GM12878 (cell line): ENCODE measurements around the gene PTPRN2. TPM values are rescaled to one million over a fixed set of nuclear protein-coding genes. Genes with fewer than 3 reads are reported as not detected.

ENCODE experiments used
- ATAC-seq: fragments of 200-7000 bp; cut with Tn5 transposase; 3 replicates; pipeline ENCODE4 v1.9.1; 2020; ENCODE audit warnings: mild to moderate bottlenecking, moderate library complexity
- BruUV-seq: library from RNA; stranded (reverse); fragments of 400-500 nt; replicated peaks from 2 replicates; lab custom pipeline; 2021; lab: Mats Ljungman, UMichigan
- CTCF ChIA-PET: fragments of 300-600 bp; sonication (Branson Sonifier 250); formaldehyde crosslinking; extraction: SDS; loops from one replicate; lab custom pipeline; 2021; ENCODE audit warnings: inconsistent platforms; lab: Yijun Ruan, JAX
- POLR2A ChIA-PET: fragments of 350-600 bp; formaldehyde crosslinking; extraction: SDS; loops from one replicate; lab custom pipeline; 2021; ENCODE audit warnings: inconsistent platforms; lab: Charles Lee
- RAD21 ChIA-PET: fragments of 300-600 bp; sonication (Branson Sonifier 250); formaldehyde crosslinking; loops from one replicate; lab custom pipeline; 2023; ENCODE audit warnings: antibody characterized with exemption; ENCODE audit not compliant: unreplicated experiment; lab: Charles Lee
- SMC1A ChIA-PET: fragments of 300-600 bp; sonication (Branson Sonifier 250); formaldehyde crosslinking; loops from one replicate; lab custom pipeline; 2023; ENCODE audit not compliant: unreplicated experiment, uncharacterized antibody; lab: Charles Lee
- DNase-seq: peaks from one replicate; pipeline ENCODE4 v3.0.0-alpha.2; 2011; ENCODE audit warnings: low read depth, low spot score
- FAIRE-seq: peaks from 3 replicates; lab custom pipeline; 2011; peaks lifted over from hg19 to GRCh38; lab: Jason Lieb, UNC
- H2AFZ ChIP-seq: 2 replicates; pipeline ENCODE4 v1.6.0; 2011; ENCODE audit warnings: low read depth, low read length, control low read depth; ENCODE audit not compliant: control insufficient read depth
- H3K27ac ChIP-seq: 2 replicates; pipeline ENCODE4 v1.5.1; 2011; ENCODE audit warnings: control low read depth; ENCODE audit not compliant: control insufficient read depth, insufficient read depth
- H3K27me3 ChIP-seq, 2 experiments: replicated peaks in 1 of 2; 2 replicates each; pipeline versions ENCODE4 v1.6.0 to v1.6.1; 2011; ENCODE audit warnings: low read length in 1 of 2; ENCODE audit not compliant: control insufficient read depth in 2 of 2, insufficient read depth in 2 of 2
- H3K36me3 ChIP-seq, 2 experiments: 2 replicates each; pipeline ENCODE4 v1.5.1; 2011; ENCODE audit warnings: low read length in 1 of 2; ENCODE audit not compliant: control insufficient read depth in 2 of 2, insufficient read depth in 2 of 2
- H3K4me1 ChIP-seq: 2 replicates; pipeline ENCODE4 v1.6.1; 2011; ENCODE audit warnings: mild to moderate bottlenecking, low read length, moderate library complexity, mixed read lengths; ENCODE audit not compliant: control insufficient read depth, insufficient read depth
- H3K4me2 ChIP-seq: 2 replicates; pipeline ENCODE4 v1.6.0; 2011; ENCODE audit warnings: control low read depth; ENCODE audit not compliant: control insufficient read depth, insufficient read depth
- H3K4me3 ChIP-seq: fragments of 200-600 bp; sonication (generic); 2 replicates; pipeline ENCODE4 v1.5.1; 2016
- H3K79me2 ChIP-seq: 2 replicates; pipeline ENCODE4 v1.6.0; 2011; ENCODE audit warnings: low read length; ENCODE audit not compliant: control insufficient read depth, insufficient read depth
- H3K9ac ChIP-seq: 2 replicates; pipeline ENCODE4 v1.8.0; 2011; ENCODE audit warnings: low read length, control low read depth, mixed read lengths; ENCODE audit not compliant: control insufficient read depth, insufficient read depth
- H3K9me3 ChIP-seq: replicated peaks from 3 replicates; pipeline ENCODE4 v1.5.1; 2011; ENCODE audit warnings: mild to moderate bottlenecking, low read length; ENCODE audit not compliant: control insufficient read depth, insufficient read depth
- H4K20me1 ChIP-seq: 2 replicates; pipeline ENCODE4 v1.6.0; 2011; ENCODE audit not compliant: control insufficient read depth, insufficient read depth
- ASH2L ChIP-seq: fragments of 300-600, 200-600 bp; sonication (generic); IDR thresholded peaks from 2 replicates; pipeline ENCODE4 v1.6.1; 2017; ENCODE audit warnings: low read depth, mild to moderate bottlenecking, borderline replicate concordance
- CEBPZ ChIP-seq: fragments of 150-350 bp; IDR thresholded peaks from 2 replicates; pipeline ENCODE4 v1.6.1; 2016; ENCODE audit warnings: low read depth, low read length
- CHD2 ChIP-seq: IDR thresholded peaks from 2 replicates; pipeline ENCODE4 v1.6.1; 2011; ENCODE audit warnings: low read depth, low read length, improper control_type of control experiment, borderline replicate concordance
- CREB1 ChIP-seq: IDR thresholded peaks from 2 replicates; pipeline ENCODE4 v1.6.1; 2012; ENCODE audit warnings: low read depth, mild to moderate bottlenecking, inconsistent platforms
- EED ChIP-seq: sonication (generic); IDR thresholded peaks from 2 replicates; pipeline ENCODE4 v1.6.1; 2016; ENCODE audit warnings: antibody characterized with exemption, low read depth
- ESRRA ChIP-seq: IDR thresholded peaks from 2 replicates; pipeline ENCODE4 v1.6.1; 2012; ENCODE audit warnings: mild to moderate bottlenecking, low read length, improper control_type of control experiment
- HDGF ChIP-seq: fragments of 450-650 bp; IDR thresholded peaks from 2 replicates; pipeline ENCODE4 v1.6.1; 2016; ENCODE audit warnings: antibody characterized with exemption
- KAT2A ChIP-seq: conservative IDR thresholded peaks from 2 replicates; pipeline ENCODE4 v1.6.1; 2011; ENCODE audit warnings: low read depth, low read length; ENCODE audit not compliant: control insufficient read depth
- MYC ChIP-seq: IDR thresholded peaks from 2 replicates; pipeline ENCODE4 v1.6.1; 2011; ENCODE audit warnings: mild to moderate bottlenecking, low read length, moderate library complexity, inconsistent platforms; ENCODE audit not compliant: insufficient read depth, insufficient replicate concordance, insufficient read length, severe bottlenecking
- NFXL1 ChIP-seq: fragments of 450-650 bp; IDR thresholded peaks from 2 replicates; pipeline ENCODE4 v1.6.1; 2017; ENCODE audit warnings: antibody characterized with exemption, mild to moderate bottlenecking, borderline replicate concordance
- NKRF ChIP-seq: fragments of 450-650 bp; conservative IDR thresholded peaks from 2 replicates; pipeline ENCODE4 v1.6.1; 2017; ENCODE audit warnings: mild to moderate bottlenecking, moderate library complexity
- RB1 ChIP-seq: fragments of 450-650 bp; formaldehyde crosslinking; IDR thresholded peaks from 2 replicates; pipeline ENCODE4 v1.6.1; 2017; ENCODE audit warnings: mild to moderate bottlenecking, borderline replicate concordance
- RCOR1 ChIP-seq: conservative IDR thresholded peaks from 2 replicates; pipeline ENCODE4 v1.6.1; 2012; ENCODE audit warnings: low read depth, low read length, improper control_type of control experiment
- SIN3A ChIP-seq: IDR thresholded peaks from 2 replicates; pipeline ENCODE4 v1.6.1; 2012; ENCODE audit warnings: low read depth, low read length, improper control_type of control experiment
- SIX5 ChIP-seq: IDR thresholded peaks from 2 replicates; pipeline ENCODE4 v1.6.1; 2011; ENCODE audit warnings: mild to moderate bottlenecking, low read depth, low read length, moderate library complexity; ENCODE audit not compliant: severe bottlenecking
- SPI1 ChIP-seq: IDR thresholded peaks from 2 replicates; pipeline ENCODE4 v1.6.1; 2011; ENCODE audit warnings: low read depth, mild to moderate bottlenecking, low read length, moderate library complexity, borderline replicate concordance; ENCODE audit not compliant: insufficient read depth
- SUPT20H ChIP-seq: IDR thresholded peaks from 2 replicates; pipeline ENCODE4 v1.6.1; 2011; ENCODE audit warnings: low read depth, mild to moderate bottlenecking, low read length, moderate library complexity, borderline replicate concordance; ENCODE audit not compliant: control insufficient read depth
- ZNF274 ChIP-seq: IDR thresholded peaks from one replicate; pipeline ENCODE4 v1.8.0; 2011; ENCODE audit not compliant: insufficient read length, insufficient read depth
- ZNF384 ChIP-seq: IDR thresholded peaks from 2 replicates; pipeline ENCODE4 v1.6.1; 2012; ENCODE audit warnings: low read depth, mild to moderate bottlenecking, low read length, improper control_type of control experiment, borderline replicate concordance
- WGBS: methylation state at CpG from one replicate; pipeline ENCODE4 v1.1.6; 2016; ENCODE audit warnings: low lambda C conversion rate; ENCODE audit not compliant: insufficient replicate concordance, insufficient coverage; ENCODE audit errors: missing lambda C conversion rate; 5-methylcytosine and 5-hydroxymethylcytosine counted together
- in situ Hi-C: fragments of 300-500 bp; cut with MboI; formaldehyde crosslinking; loops from 9 replicates; pipeline ENCODE4 v1.14.3; 2018; ENCODE audit warnings: mixed read lengths
- intact Hi-C: fragments of 100-400 bp; cut with micrococcal nuclease; formaldehyde crosslinking; loops from one replicate; pipeline ENCODE4 v1.14.2; 2022; ENCODE audit not compliant: unreplicated experiment
- polyA plus RNA-seq, 11 experiments: library from polyadenylated mRNA; depleted of rRNA in 4 of 11; unstranded in 6 of 11; stranded (reverse) in 5 of 11; fragments of >200 nt; fragmentation: Nextera tagmentation in 4 of 11; fragmentation: Illumina TruSeq in 1 of 11; extraction: Ambion mirVana in 4 of 11; extraction: Trizol in 1 of 11; gene quantifications; 1 replicate in 1 of 11; 2 replicates in 10 of 11; pipeline versions ENCODE4 v1.2.1 to v1.2.3, GENCODE V29; 2011 to 2016; ENCODE audit warnings: inconsistent platforms in 2 of 11, missing spikeins in 2 of 11, low read depth in 1 of 11
- total RNA-seq, 4 experiments: library from RNA; depleted of rRNA in 3 of 4; stranded (reverse); fragments of >200 nt in 3 of 4; fragmentation: Illumina TruSeq in 1 of 4; extraction: Trizol in 1 of 4; gene quantifications; 2 replicates each; pipeline versions ENCODE4 v1.2.1 to v1.2.3, GENCODE V29; 2013 to 2021

Gene PTPRN2
- total and polyA plus RNA-seq, 10 of the 15 experiments (the other 5 are each of a cell fraction or from before 2014, with no cell fraction given), result 5.4 TPM; not detected in 9

GRCh38 chr7:158032561-158033115 is 555.0 kb downstream of the PTPRN2 start (continued):
- no peak for TF ChIP-seq SIX5
- TF ChIP-seq EED, result no peak
- TF ChIP-seq SPI1, result no peak
- no peak for TF ChIP-seq MYC
- no peak for TF ChIP-seq SUPT20H

- Histone ChIP-seq H2AFZ (no peak overlapping the region), H3K27me3 (no peaks in the 10 kb centered on the region), H3K4me1 (no peaks in the 10 kb centered on the region), H3K79me2 (no peaks in the 10 kb centered on the region), H3K9ac (no peak overlapping the region), H3K9me3 (no peaks in the 10 kb centered on the region; the same call in 2 of the 3 replicates), H3K4me2 (no peak overlapping the region), H3K36me3 (no peaks in the 10 kb centered on the region), H4K20me1 (no peaks in the 10 kb centered on the region), H3K4me3 (no peak overlapping the region), H3K27ac (no peak overlapping the region)
- no peak for ATAC-seq
- intact Hi-C loops (no loop called here), in situ Hi-C loops (no loop called here)
- 50% methylated on average over 13 of the region's 13 CpGs for WGBS
- no TSS peak for BruUV-seq
- ChIA-PET POLR2A (no interaction called here), RAD21 (no interaction called here), CTCF (no interaction called here), SMC1A (no interaction called here)
- DNase-seq, result no peak
- no peak for FAIRE-seq
- no peak for TF ChIP-seq ASH2L
- TF ChIP-seq ZNF274, result no peak
- no peak for TF ChIP-seq NFXL1
- TF ChIP-seq NKRF, result no peak
- no peak for TF ChIP-seq CEBPZ
- TF ChIP-seq RCOR1, result no peak
- TF ChIP-seq SIX5, result no peak
- no peak for TF ChIP-seq CHD2
- no peak for TF ChIP-seq KAT2A
- no peak for TF ChIP-seq RB1
- TF ChIP-seq ZNF384, result no peak
- TF ChIP-seq HDGF, result no peak
- no peak for TF ChIP-seq SIN3A
- no peak for TF ChIP-seq CREB1
- TF ChIP-seq ESRRA, result no peak
These were observed 555.7 kb downstream of the PTPRN2 start for GRCh38 chr7:158031867-158032308.
